Panc1 (cell line): ENCODE data around the gene ACKR2.
A peak's percentile ranks its signal among the peaks of the same experiment; 100 is the strongest.

ENCODE experiments used
- CTCF ChIP-seq: fragments of 450-650 bp; IDR thresholded peaks from 2 replicates; pipeline ENCODE4 v1.5.1; 2017; ENCODE audit warnings: mild to moderate bottlenecking
- SIN3A ChIP-seq: IDR thresholded peaks from 2 replicates; pipeline ENCODE4 v1.6.1; 2012; ENCODE audit warnings: low read depth, mild to moderate bottlenecking, low read length, moderate library complexity, borderline replicate concordance; ENCODE audit not compliant: insufficient read depth

- TF ChIP-seq CTCF (peak; percentile 69), SIN3A (no peak)
Measured at GRCh38 chr3:42780892-42781700, 28.1 kb upstream of the ACKR2 start.
